ENCODE data around the gene GPATCH2.

The GPATCH2 gene

DNA sequence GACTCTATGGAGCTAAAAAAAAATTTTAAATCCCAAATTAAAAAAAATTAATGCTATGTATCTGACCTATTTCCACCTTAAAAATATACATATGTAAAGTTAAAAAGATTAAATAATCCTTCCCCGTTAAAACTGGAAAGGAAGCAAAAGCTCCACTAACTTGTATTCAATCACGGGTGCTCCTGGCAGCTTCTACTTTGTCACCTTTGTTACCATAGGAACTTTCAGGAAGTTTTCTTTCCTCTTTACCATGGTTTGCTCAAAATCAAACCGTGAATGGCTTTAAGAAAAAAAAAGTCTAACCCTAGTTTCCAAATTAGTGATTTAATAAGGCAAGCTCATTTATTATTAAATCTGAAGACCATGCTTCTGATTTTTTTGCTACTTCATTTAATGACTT, 3.5 kb downstream of the GPATCH2 start:
- H3K9ac ChIP-seq (ENCODE audit: low read depth in 1 of 2, low read length in 2 of 2): no peak overlapping the region
- no peaks in the 10 kb centered on the region for H3K27me3 ChIP-seq (ENCODE audit: control insufficient read depth in 2 of 2, insufficient read depth in 2 of 2, low read length in 2 of 2)
- H3K4me3 ChIP-seq (ENCODE audit: low read length in 2 of 2): no peak overlapping the region
- no peaks in the 10 kb centered on the region for H3K9me3 ChIP-seq (ENCODE audit: control insufficient read depth in 2 of 2, low read length in 2 of 2)
- peaks cover 7 to 22% of the 10 kb centered on the region in 2 donors for H3K4me1 ChIP-seq (ENCODE audit: control insufficient read depth in 2 of 2, insufficient read depth in 2 of 2, low read length in 2 of 2)
- no peak overlapping the region for H3K27ac ChIP-seq (ENCODE audit: low read depth in 2 of 2, low read length in 2 of 2)
- H3K36me3 ChIP-seq (ENCODE audit: control insufficient read depth in 2 of 2, insufficient read depth in 2 of 2, low read length in 2 of 2): no peaks in the 10 kb centered on the region

DNA sequence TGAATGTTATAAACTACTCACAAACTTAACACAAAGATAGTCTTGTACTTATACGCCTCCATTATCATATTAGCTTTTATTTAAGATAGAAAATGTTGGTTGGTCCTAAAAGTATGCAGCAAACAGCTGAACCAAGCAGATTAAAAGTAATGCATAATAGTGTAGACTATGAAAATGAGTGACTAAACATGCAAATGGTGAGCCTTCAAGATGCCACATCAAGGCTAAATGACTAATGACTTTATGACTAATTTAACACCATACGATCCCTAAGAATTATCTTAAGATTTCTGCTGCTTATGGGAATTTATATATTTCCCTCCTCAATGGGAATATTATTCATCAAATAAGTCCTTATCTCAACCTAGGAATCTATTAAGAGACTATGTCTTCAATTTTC, 4.6 kb downstream of the GPATCH2 start:
- H3K4me1 ChIP-seq (ENCODE audit: control insufficient read depth in 2 of 2, insufficient read depth in 2 of 2, low read length in 2 of 2): peaks cover 7 to 21% of the 10 kb centered on the region in 2 donors
- no peak overlapping the region for H3K9ac ChIP-seq (ENCODE audit: low read depth in 1 of 2, low read length in 2 of 2)
- H3K36me3 ChIP-seq (ENCODE audit: control insufficient read depth in 2 of 2, insufficient read depth in 2 of 2, low read length in 2 of 2): no peaks in the 10 kb centered on the region
- H3K4me3 ChIP-seq (ENCODE audit: low read length in 2 of 2): no peak overlapping the region
- no peak overlapping the region for H3K27ac ChIP-seq (ENCODE audit: low read depth in 2 of 2, low read length in 2 of 2)
- H3K27me3 ChIP-seq (ENCODE audit: control insufficient read depth in 2 of 2, insufficient read depth in 2 of 2, low read length in 2 of 2): no peaks in the 10 kb centered on the region
- no peaks in the 10 kb centered on the region for H3K9me3 ChIP-seq (ENCODE audit: control insufficient read depth in 2 of 2, low read length in 2 of 2)

DNA sequence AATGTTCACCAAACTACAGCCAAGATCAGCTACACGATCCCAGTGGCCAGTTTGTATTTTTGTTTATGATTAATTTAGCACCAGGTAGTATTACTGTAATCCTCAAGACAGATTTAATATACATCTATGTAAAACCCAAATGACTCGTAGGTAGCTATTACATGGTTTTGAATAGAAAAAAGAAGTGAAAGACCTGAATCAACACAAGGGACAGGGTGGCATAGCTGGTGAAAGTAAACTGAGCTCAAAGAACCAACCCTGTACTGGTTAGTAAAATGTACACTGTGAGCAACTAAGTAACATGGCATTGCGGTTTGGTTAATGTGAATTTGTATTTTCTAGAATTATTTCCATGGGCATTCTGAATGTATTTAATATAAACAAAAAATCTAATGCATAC, 8.8 kb downstream of the GPATCH2 start:
- Histone ChIP-seq H3K4me1 (ENCODE audit: control insufficient read depth in 2 of 2, insufficient read depth in 2 of 2, low read length in 2 of 2) (no peaks in the 10 kb centered on the region), H3K36me3 (ENCODE audit: control insufficient read depth in 2 of 2, insufficient read depth in 2 of 2, low read length in 2 of 2) (peaks cover 5 to 6% of the 10 kb centered on the region in 2 donors), H3K9me3 (ENCODE audit: control insufficient read depth in 2 of 2, low read length in 2 of 2) (no peaks in the 10 kb centered on the region), H3K27me3 (ENCODE audit: control insufficient read depth in 2 of 2, insufficient read depth in 2 of 2, low read length in 2 of 2) (no peaks in the 10 kb centered on the region), H3K9ac (ENCODE audit: low read depth in 1 of 2, low read length in 2 of 2) (no peak overlapping the region), H3K4me3 (ENCODE audit: low read length in 2 of 2) (no peak overlapping the region), H3K27ac (ENCODE audit: low read depth in 2 of 2, low read length in 2 of 2) (no peak overlapping the region)

DNA sequence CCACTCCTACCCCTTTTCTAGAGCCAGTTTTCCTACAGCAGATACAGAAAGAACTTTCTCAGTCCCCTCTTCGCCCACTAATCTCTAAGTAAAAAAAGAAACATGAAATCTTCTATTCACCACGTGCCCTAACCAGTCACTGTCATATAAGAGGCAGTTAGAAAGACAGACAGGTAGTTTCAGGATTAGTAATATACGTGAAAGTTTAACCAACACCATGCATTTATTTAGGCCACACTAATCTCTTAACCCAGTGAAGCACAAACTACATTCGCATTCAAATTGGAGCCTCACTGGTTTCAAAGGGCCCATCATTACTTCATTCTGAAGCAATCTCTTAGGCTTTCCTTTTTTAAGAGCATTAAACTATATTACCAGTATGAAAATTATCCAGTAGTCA, 10.1 kb downstream of the GPATCH2 start:
- Histone ChIP-seq H3K9me3 (ENCODE audit: control insufficient read depth in 2 of 2, low read length in 2 of 2) (no peaks in the 10 kb centered on the region), H3K27me3 (ENCODE audit: control insufficient read depth in 2 of 2, insufficient read depth in 2 of 2, low read length in 2 of 2) (no peaks in the 10 kb centered on the region), H3K9ac (ENCODE audit: low read depth in 1 of 2, low read length in 2 of 2) (no peak overlapping the region), H3K36me3 (ENCODE audit: control insufficient read depth in 2 of 2, insufficient read depth in 2 of 2, low read length in 2 of 2) (peaks cover 5 to 6% of the 10 kb centered on the region in 2 donors), H3K4me3 (ENCODE audit: low read length in 2 of 2) (no peak overlapping the region), H3K27ac (ENCODE audit: low read depth in 2 of 2, low read length in 2 of 2) (no peak overlapping the region), H3K4me1 (ENCODE audit: control insufficient read depth in 2 of 2, insufficient read depth in 2 of 2, low read length in 2 of 2) (no peaks in the 10 kb centered on the region)

GRCh38 chr1:217617126-217617525, 13.8 kb downstream of the GPATCH2 start:
- Histone ChIP-seq H3K27ac (ENCODE audit: low read depth in 2 of 2, low read length in 2 of 2) (no peak overlapping the region), H3K4me1 (ENCODE audit: control insufficient read depth in 2 of 2, insufficient read depth in 2 of 2, low read length in 2 of 2) (no peaks in the 10 kb centered on the region), H3K9ac (ENCODE audit: low read depth in 1 of 2, low read length in 2 of 2) (no peak overlapping the region), H3K36me3 (ENCODE audit: control insufficient read depth in 2 of 2, insufficient read depth in 2 of 2, low read length in 2 of 2) (peaks cover 6 to 7% of the 10 kb centered on the region in 2 donors), H3K27me3 (ENCODE audit: control insufficient read depth in 2 of 2, insufficient read depth in 2 of 2, low read length in 2 of 2) (no peaks in the 10 kb centered on the region), H3K4me3 (ENCODE audit: low read length in 2 of 2) (no peak overlapping the region), H3K9me3 (ENCODE audit: control insufficient read depth in 2 of 2, low read length in 2 of 2) (no peaks in the 10 kb centered on the region)

- H3K4me3 ChIP-seq (ENCODE audit: low read length in 2 of 2): no peak overlapping the region
- H3K27me3 ChIP-seq (ENCODE audit: control insufficient read depth in 2 of 2, insufficient read depth in 2 of 2, low read length in 2 of 2): no peaks in the 10 kb centered on the region
- H3K9ac ChIP-seq (ENCODE audit: low read depth in 1 of 2, low read length in 2 of 2): no peak overlapping the region
- H3K36me3 ChIP-seq (ENCODE audit: control insufficient read depth in 2 of 2, insufficient read depth in 2 of 2, low read length in 2 of 2): peaks cover 4 to 7% of the 10 kb centered on the region in 2 donors
- no peaks in the 10 kb centered on the region for H3K4me1 ChIP-seq (ENCODE audit: control insufficient read depth in 2 of 2, insufficient read depth in 2 of 2, low read length in 2 of 2)
- no peaks in the 10 kb centered on the region for H3K9me3 ChIP-seq (ENCODE audit: control insufficient read depth in 2 of 2, low read length in 2 of 2)
- H3K27ac ChIP-seq (ENCODE audit: low read depth in 2 of 2, low read length in 2 of 2): no peak overlapping the region
Measured at GRCh38 chr1:217614200-217614712, 16.6 kb downstream of the GPATCH2 start.

DNA sequence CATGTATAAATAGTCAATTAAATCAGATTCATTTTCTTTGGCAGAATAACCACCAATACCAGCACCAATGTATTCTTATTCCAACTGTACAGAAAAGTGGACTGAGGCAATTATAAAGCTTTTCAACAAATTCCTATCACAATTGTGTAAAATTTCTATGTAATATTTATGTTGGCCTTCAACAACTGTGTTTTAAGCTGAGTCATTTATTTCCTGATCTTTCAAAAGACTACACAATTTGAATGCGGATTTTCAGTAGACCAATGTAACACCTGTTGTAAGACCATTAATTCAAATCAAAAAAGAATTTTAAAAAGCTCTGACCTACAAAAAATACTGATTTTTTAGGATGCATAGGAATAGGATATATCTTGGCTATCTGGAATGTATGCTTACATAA, 25.5 kb downstream of the GPATCH2 start:
- no peak overlapping the region for H3K9ac ChIP-seq (ENCODE audit: low read depth in 1 of 2, low read length in 2 of 2)
- no peaks in the 10 kb centered on the region for H3K9me3 ChIP-seq (ENCODE audit: control insufficient read depth in 2 of 2, low read length in 2 of 2)
- H3K4me3 ChIP-seq (ENCODE audit: low read length in 2 of 2): no peak overlapping the region
- no peak overlapping the region for H3K27ac ChIP-seq (ENCODE audit: low read depth in 2 of 2, low read length in 2 of 2)
- H3K36me3 ChIP-seq (ENCODE audit: control insufficient read depth in 2 of 2, insufficient read depth in 2 of 2, low read length in 2 of 2): peaks cover 4 to 18% of the 10 kb centered on the region in 2 donors
- no peaks in the 10 kb centered on the region for H3K4me1 ChIP-seq (ENCODE audit: control insufficient read depth in 2 of 2, insufficient read depth in 2 of 2, low read length in 2 of 2)
- no peaks in the 10 kb centered on the region for H3K27me3 ChIP-seq (ENCODE audit: control insufficient read depth in 2 of 2, insufficient read depth in 2 of 2, low read length in 2 of 2)

GRCh38 chr1:217602380-217602779, 28.5 kb downstream of the GPATCH2 start:
- Histone ChIP-seq H3K9me3 (ENCODE audit: control insufficient read depth in 2 of 2, low read length in 2 of 2) (no peaks in the 10 kb centered on the region), H3K36me3 (ENCODE audit: control insufficient read depth in 2 of 2, insufficient read depth in 2 of 2, low read length in 2 of 2) (peaks cover 0 to 10% of the 10 kb centered on the region in 2 donors), H3K27me3 (ENCODE audit: control insufficient read depth in 2 of 2, insufficient read depth in 2 of 2, low read length in 2 of 2) (no peaks in the 10 kb centered on the region), H3K27ac (ENCODE audit: low read depth in 2 of 2, low read length in 2 of 2) (no peak overlapping the region), H3K4me3 (ENCODE audit: low read length in 2 of 2) (no peak overlapping the region), H3K4me1 (ENCODE audit: control insufficient read depth in 2 of 2, insufficient read depth in 2 of 2, low read length in 2 of 2) (no peaks in the 10 kb centered on the region), H3K9ac (ENCODE audit: low read depth in 1 of 2, low read length in 2 of 2) (no peak overlapping the region)

DNA sequence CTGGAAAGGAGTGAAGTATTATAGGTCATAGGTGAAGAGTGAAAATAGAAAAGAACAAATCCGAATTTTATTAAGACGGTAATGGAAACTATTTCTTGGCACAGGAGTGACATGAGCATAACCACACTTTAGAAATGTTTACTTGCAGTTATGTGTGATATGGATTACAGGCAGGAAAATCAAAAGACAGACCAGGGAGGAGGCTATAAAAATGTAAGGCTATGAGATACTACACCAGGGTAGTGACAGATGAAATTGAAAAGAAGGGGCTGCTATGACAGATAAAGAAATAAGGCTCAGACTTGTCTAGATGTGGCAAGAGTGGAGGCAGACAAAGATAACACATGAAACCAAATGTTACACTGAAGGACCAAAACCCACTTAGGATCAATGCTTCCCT, 31.7 kb downstream of the GPATCH2 start:
- Histone ChIP-seq H3K9me3 (ENCODE audit: control insufficient read depth in 2 of 2, low read length in 2 of 2) (no peaks in the 10 kb centered on the region), H3K4me3 (ENCODE audit: low read length in 2 of 2) (no peak overlapping the region), H3K27ac (ENCODE audit: low read depth in 2 of 2, low read length in 2 of 2) (no peak overlapping the region), H3K36me3 (ENCODE audit: control insufficient read depth in 2 of 2, insufficient read depth in 2 of 2, low read length in 2 of 2) (peaks cover 0 to 3% of the 10 kb centered on the region in 2 donors), H3K9ac (ENCODE audit: low read depth in 1 of 2, low read length in 2 of 2) (no peak overlapping the region), H3K4me1 (ENCODE audit: control insufficient read depth in 2 of 2, insufficient read depth in 2 of 2, low read length in 2 of 2) (no peaks in the 10 kb centered on the region), H3K27me3 (ENCODE audit: control insufficient read depth in 2 of 2, insufficient read depth in 2 of 2, low read length in 2 of 2) (no peaks in the 10 kb centered on the region)

- H3K27ac ChIP-seq (ENCODE audit: low read depth in 2 of 2, low read length in 2 of 2): no peak overlapping the region
- H3K4me1 ChIP-seq (ENCODE audit: control insufficient read depth in 2 of 2, insufficient read depth in 2 of 2, low read length in 2 of 2): no peaks in the 10 kb centered on the region
- no peak overlapping the region for H3K9ac ChIP-seq (ENCODE audit: low read depth in 1 of 2, low read length in 2 of 2)
- no peaks in the 10 kb centered on the region for H3K27me3 ChIP-seq (ENCODE audit: control insufficient read depth in 2 of 2, insufficient read depth in 2 of 2, low read length in 2 of 2)
- H3K9me3 ChIP-seq (ENCODE audit: control insufficient read depth in 2 of 2, low read length in 2 of 2): no peaks in the 10 kb centered on the region
- H3K36me3 ChIP-seq (ENCODE audit: control insufficient read depth in 2 of 2, insufficient read depth in 2 of 2, low read length in 2 of 2): peaks cover 0 to 3% of the 10 kb centered on the region in 2 donors
- no peak overlapping the region for H3K4me3 ChIP-seq (ENCODE audit: low read length in 2 of 2)
Measured at GRCh38 chr1:217590598-217590997, 40.3 kb downstream of the GPATCH2 start.

DNA sequence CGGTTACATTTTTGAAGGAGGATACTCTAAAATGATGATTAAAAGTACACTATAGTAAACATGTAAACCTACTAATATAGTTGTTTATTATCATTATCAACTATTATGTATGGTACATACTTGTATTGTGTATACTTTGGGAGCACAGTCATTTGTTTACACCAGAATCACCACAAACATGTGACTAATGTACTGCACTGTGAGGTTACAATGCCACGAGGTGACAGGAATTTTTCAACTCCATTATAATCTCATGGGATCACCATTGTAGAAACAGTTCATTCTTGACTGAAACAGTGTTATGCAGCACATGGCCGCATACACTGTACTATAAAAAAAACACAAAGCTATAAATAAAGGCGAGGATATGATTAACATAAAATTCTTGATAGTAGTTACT, 44.3 kb downstream of the GPATCH2 start:
- no peak overlapping the region for H3K4me3 ChIP-seq (ENCODE audit: low read length in 2 of 2)
- H3K27ac ChIP-seq (ENCODE audit: low read depth in 2 of 2, low read length in 2 of 2): no peak overlapping the region
- no peaks in the 10 kb centered on the region for H3K27me3 ChIP-seq (ENCODE audit: control insufficient read depth in 2 of 2, insufficient read depth in 2 of 2, low read length in 2 of 2)
- H3K9ac ChIP-seq (ENCODE audit: low read depth in 1 of 2, low read length in 2 of 2): no peak overlapping the region
- H3K4me1 ChIP-seq (ENCODE audit: control insufficient read depth in 2 of 2, insufficient read depth in 2 of 2, low read length in 2 of 2): no peaks in the 10 kb centered on the region
- H3K9me3 ChIP-seq (ENCODE audit: control insufficient read depth in 2 of 2, low read length in 2 of 2): no peaks in the 10 kb centered on the region
- H3K36me3 ChIP-seq (ENCODE audit: control insufficient read depth in 2 of 2, insufficient read depth in 2 of 2, low read length in 2 of 2): peaks cover 0 to 3% of the 10 kb centered on the region in 2 donors

Measured in mucosa of rectum (tissue), 2 donors.